H54 (cell line): ENCODE measurements around the gene MT2A.

Experiments
- DNase-seq: peaks from one replicate; pipeline ENCODE4 v3.0.0; 2011; ENCODE audit warnings: low spot score, mixed read lengths; ENCODE audit not compliant: insufficient read length
- FAIRE-seq: peaks from 3 replicates; lab custom pipeline; 2011; peaks lifted over from hg19 to GRCh38; lab: Jason Lieb, UNC
- POLR2A ChIP-seq: IDR thresholded peaks from 2 replicates; pipeline ENCODE4 v1.6.1; 2011; ENCODE audit warnings: low read depth, mild to moderate bottlenecking, low read length

The MT2A gene

GRCh38 chr16:56649271-56649670 lies 40.9 kb downstream of the MT2A start:
- FAIRE-seq, result no peak
- no peak for TF ChIP-seq POLR2A

GRCh38 chr16:56649820-56650219 lies 41.4 kb downstream of the MT2A start:
- DNase-seq (no peak), FAIRE-seq (no peak)
- no peak for TF ChIP-seq POLR2A

More at GRCh38 chr16:56649271-56649670, 40.9 kb downstream of the MT2A start:
- no peak for DNase-seq

GRCh38 chr16:56651586-56651985 lies 43.2 kb downstream of the MT2A start, which contains the start of gene MT1B:
TSS of gene MT1B (plus strand) at chr16:56651886. CDS start at chr16:56651954, 68 bp downstream.
- no peak for FAIRE-seq
- DNase-seq, result no peak
- no peak for TF ChIP-seq POLR2A

- no peak for TF ChIP-seq POLR2A
- no peak for DNase-seq
- no peak for FAIRE-seq
Observed at GRCh38 chr16:56652600-56652999, 44.2 kb downstream of the MT2A start.

- DNase-seq (no peak), FAIRE-seq (no peak)
- no peak for TF ChIP-seq POLR2A
Observed at GRCh38 chr16:56653218-56653617, 44.8 kb downstream of the MT2A start.

GRCh38 chr16:56657555-56658326 lies 49.4 kb downstream of the MT2A start, which contains the start of gene MT1F:
TSS of gene MT1F (plus strand) at chr16:56657959. CDS start at chr16:56658059, 100 bp downstream.
- FAIRE-seq, result no peak
- TF ChIP-seq POLR2A, result no peak
- no peak for DNase-seq

GRCh38 chr16:56658327-56658875 lies 50.0 kb downstream of the MT2A start:
- no peak for TF ChIP-seq POLR2A

More at GRCh38 chr16:56658327-56658875, 50.0 kb downstream of the MT2A start:
- DNase-seq (no peak), FAIRE-seq (no peak)
